Kidney (tissue), 14 donors: ENCODE measurements around the gene RTL9. TPM values are rescaled to one million over a fixed set of nuclear protein-coding genes. Genes with fewer than 3 reads are reported as not detected.
"Not testable (repeated sequence)": the region's sequence is repeated elsewhere in the genome, so short reads cannot be mapped to it uniquely, and the experiment has no call there.

ENCODE experiments used
- DNase-seq, 5 donors: peaks; one replicate each; pipeline ENCODE4 v3.0.0-alpha.2; 2013 to 2020
- FAIRE-seq: peaks from 2 replicates; lab custom pipeline; 2012; peaks lifted over from hg19 to GRCh38; lab: Jason Lieb, UNC
- H3K27ac ChIP-seq, 2 donors: one replicate each; pipeline ENCODE4 v1.7.0; 2013; ENCODE audit warnings: low read depth in 2 of 2, low read length in 2 of 2, inconsistent platforms in 1 of 2
- H3K27me3 ChIP-seq: one replicate; pipeline ENCODE4 v1.7.1; 2013; ENCODE audit warnings: low read length, inconsistent platforms; ENCODE audit not compliant: control insufficient read depth, insufficient read depth
- H3K36me3 ChIP-seq, 3 donors: one replicate each; pipeline versions ENCODE4 v1.7.0 to v1.7.1; 2013; ENCODE audit warnings: low read length in 3 of 3, control low read depth in 1 of 3, inconsistent platforms in 1 of 3; ENCODE audit not compliant: insufficient read depth in 3 of 3, control insufficient read depth in 2 of 3
- H3K4me1 ChIP-seq, 3 donors: one replicate each; pipeline versions ENCODE4 v1.7.0 to v1.7.1; 2013; ENCODE audit warnings: low read length in 3 of 3, inconsistent platforms in 1 of 3, low read depth in 1 of 3; ENCODE audit not compliant: control insufficient read depth in 2 of 3, insufficient read depth in 2 of 3
- H3K4me3 ChIP-seq, 3 donors: one replicate each; pipeline versions ENCODE4 v1.7.0 to v1.8.1; 2013; ENCODE audit warnings: low read length in 3 of 3, control low read depth in 1 of 3, inconsistent platforms in 1 of 3
- H3K9ac ChIP-seq, 3 donors: one replicate each; pipeline versions ENCODE4 v1.7.0 to v1.7.1; 2013; ENCODE audit warnings: low read length in 3 of 3, control low read depth in 1 of 3, inconsistent platforms in 1 of 3
- H3K9me3 ChIP-seq, 3 donors: one replicate each; pipeline versions ENCODE4 v1.7.0 to v1.7.1; 2013; ENCODE audit warnings: low read length in 3 of 3, control low read depth in 1 of 3, inconsistent platforms in 1 of 3; ENCODE audit not compliant: control insufficient read depth in 2 of 3, insufficient read depth in 1 of 3
- CTCF ChIP-seq: IDR thresholded peaks from 3 replicates; pipeline ENCODE4 v1.5.1; 2012; ENCODE audit warnings: mild to moderate bottlenecking, moderate library complexity, borderline replicate concordance; ENCODE audit not compliant: insufficient read depth; ENCODE audit errors: extremely low read depth
- intact Hi-C: fragments of 100-400 bp; cut with DNase I; formaldehyde crosslinking; loops from one replicate; pipeline ENCODE4 v1.11.1; 2022
- polyA plus RNA-seq: library from polyadenylated mRNA; stranded (reverse); fragments of 350-450 nt; fragmentation: Illumina TruSeq; extraction: RNeasy Lipid Tissue Mini Kit (QIAGEN cat#74804); gene quantifications from one replicate; pipeline ENCODE4 v1.2.3, GENCODE V29; 2014; ENCODE audit warnings: low read depth, low replicate concordance; ENCODE audit not compliant: insufficient read depth
- total RNA-seq: library from RNA; stranded (reverse); fragmentation: NEBNext Ultra II Directional; extraction: Animal tissue kit (Norgen Biotek cat#: 25700); gene quantifications from one replicate; pipeline ENCODE4 v1.2.1, GENCODE V29; 2021
- donor health status: control.
- donor health status: control.
- donor health status: control.
- donor health status: control.
- donor health status: control.
- donor health status: DM: yes; HTN: yes; CAD: no.
- donor health status: Normal renal cell carcinoma (clear cell type).

The RTL9 gene
- total and polyA plus RNA-seq, 2 donors from 2014 or later, result not detected

GRCh38 chrX:110403441-110404238, 45.0 kb downstream of the RTL9 start:
- DNase-seq, result no peak
- H3K4me3 ChIP-seq, result no peak overlapping the region
- FAIRE-seq, result no peak
- no peak overlapping the region for H3K27ac ChIP-seq
- H3K9me3 ChIP-seq, result no peaks in the 10 kb centered on the region
- H3K36me3 ChIP-seq, result no peaks in the 10 kb centered on the region
- TF ChIP-seq CTCF, result no peak
- peaks cover 2% of the 10 kb centered on the region for H3K27me3 ChIP-seq
- intact Hi-C loops, result no loop called here
- no peaks in the 10 kb centered on the region for H3K4me1 ChIP-seq
- H3K9ac ChIP-seq, result no peak overlapping the region

- peaks cover 4% of the 10 kb centered on the region for H3K27me3 ChIP-seq
- intact Hi-C loops, result no loop called here
Observed at GRCh38 chrX:110404376-110404775, 45.7 kb downstream of the RTL9 start.

GRCh38 chrX:110406250-110406649, 47.6 kb downstream of the RTL9 start:
- intact Hi-C loops, H3K4me3 ChIP-seq, H3K9me3 ChIP-seq, H3K36me3 ChIP-seq, H3K27me3 ChIP-seq, FAIRE-seq, H3K9ac ChIP-seq, DNase-seq, H3K4me1 ChIP-seq, H3K27ac ChIP-seq: not testable (repeated sequence)

More at GRCh38 chrX:110404376-110404775, 45.7 kb downstream of the RTL9 start:
- TF ChIP-seq CTCF, result no peak
- Histone ChIP-seq H3K9ac (no peak overlapping the region), H3K4me1 (no peaks in the 10 kb centered on the region), H3K27ac (no peak overlapping the region), H3K4me3 (no peak overlapping the region), H3K9me3 (no peaks in the 10 kb centered on the region), H3K36me3 (no peaks in the 10 kb centered on the region)
- DNase-seq, result no peak
- no peak for FAIRE-seq

GRCh38 chrX:110406822-110407221, 48.2 kb downstream of the RTL9 start:
- no peak overlapping the region for H3K9ac ChIP-seq
- intact Hi-C loops, result no loop called here
- no peak for FAIRE-seq

More at GRCh38 chrX:110406822-110407221, 48.2 kb downstream of the RTL9 start:
- Histone ChIP-seq H3K4me3 (no peak overlapping the region), H3K27me3 (peaks cover 5% of the 10 kb centered on the region), H3K4me1 (no peaks in the 10 kb centered on the region), H3K27ac (no peak overlapping the region), H3K9me3 (no peaks in the 10 kb centered on the region), H3K36me3 (no peaks in the 10 kb centered on the region)
- TF ChIP-seq CTCF, result no peak
- no peak for DNase-seq
